ENCODE results near the gene SNRPA1. TPM values are rescaled to one million over a fixed set of nuclear protein-coding genes. Genes with fewer than 3 reads are reported as not detected.

The SNRPA1 gene
- total RNA-seq, 4 donors from 2014 or later: 19.6 to 59.1 (median 26.2) TPM

DNA sequence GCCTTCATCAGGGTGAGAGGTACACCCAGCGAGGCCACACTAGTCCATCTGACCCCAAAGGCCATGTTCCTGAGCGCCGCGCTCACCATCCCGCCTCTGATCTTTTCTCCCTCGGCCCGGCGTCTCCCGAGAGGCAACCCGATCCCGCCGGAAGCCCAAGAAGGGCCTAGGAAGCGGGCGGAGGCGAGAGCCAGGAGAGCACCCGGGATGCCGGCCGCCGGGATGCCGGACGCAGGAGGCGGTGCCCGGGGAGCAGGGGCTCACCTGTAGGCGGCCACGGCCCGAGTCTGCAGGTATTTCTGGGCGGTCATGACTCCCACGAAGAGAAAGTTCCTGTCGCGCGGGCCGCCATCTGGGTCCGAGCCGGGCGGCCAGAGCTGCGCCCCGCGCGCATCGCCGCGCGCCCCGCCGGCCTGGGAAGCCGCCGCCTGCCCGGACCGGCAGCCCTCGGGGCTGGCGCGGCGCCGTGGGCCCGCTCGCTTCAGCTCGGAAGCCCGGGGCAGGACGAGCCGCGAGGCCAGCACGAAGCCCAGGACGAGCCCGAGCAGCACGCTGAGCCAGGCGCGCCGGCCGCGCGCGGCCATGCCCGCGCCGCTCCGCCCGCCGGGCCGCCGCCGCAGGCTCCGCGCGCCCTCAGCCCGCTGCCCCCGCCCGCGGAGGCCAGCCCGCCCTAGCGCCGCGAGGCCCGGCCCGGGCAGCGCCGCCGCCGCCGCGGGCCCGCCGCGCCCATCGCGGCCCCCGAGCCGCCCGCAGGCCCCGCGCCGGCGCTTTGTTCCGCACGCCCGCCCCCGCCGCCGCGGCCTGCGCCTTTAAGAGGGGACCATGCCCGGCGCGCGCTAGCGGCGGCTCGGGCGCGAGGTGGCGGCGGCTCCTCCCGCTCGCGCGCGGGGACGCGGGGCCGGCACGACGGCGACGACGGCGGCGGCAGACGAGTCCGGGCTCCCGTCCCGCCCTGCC lies 43.9 kb downstream of the SNRPA1 start:
- Histone ChIP-seq H3K27me3 (no peaks in the 10 kb centered on the region), H3K4me1 (peaks cover 32 to 46% of the 10 kb centered on the region in 2 donors), H3K9me3 (no peaks in the 10 kb centered on the region), H3K4me3 (peak overlapping the region; percentile 74 to 87 (median 82)), H3K27ac (peak overlapping the region; percentile 74 to 88 (median 86)), H3K36me3 (no peaks in the 10 kb centered on the region)
- DNase-seq: no peak
- in situ Hi-C loops (cut with MboI; ENCODE audit: low sequenced_read_pairs in 4 of 4): loop anchor here in 3 of 4 donors (25.0 kb wide), 3 partner anchors 339 to 639 kb away; partner anchors contain the start of genes ASB7 (in 2 of the 3), LINS1 (in 2 of the 3) and LRRK1 (in 2 of the 3)
- TF ChIP-seq POLR2A (IDR thresholded peaks at IDR 0.05): no peak
- no peak for TF ChIP-seq CTCF (IDR thresholded peaks at IDR 0.05 in 4 of 5, conservative IDR thresholded peaks at IDR 0.05 in 1 of 5)
- peak; percentile 70 to 80 for ATAC-seq
- intact Hi-C loops (cut with DNase I; ENCODE audit: low total_unique reads): loop anchor here (5.0 to 10.0 kb wide), 4 partner anchors 64 to 906 kb away; partner anchors contain the start of genes ADAMTS17 and LRRK1

GRCh38 chr15:101250341-101250831 lies 44.7 kb downstream of the SNRPA1 start:
- intact Hi-C loops (cut with DNase I; ENCODE audit: low total_unique reads) (loop anchor here (5.0 to 10.0 kb wide), 4 partner anchors 63 to 906 kb away; partner anchors contain the start of genes ADAMTS17 and LRRK1), in situ Hi-C loops (cut with MboI; ENCODE audit: low sequenced_read_pairs in 4 of 4) (loop anchor here in 3 of 4 donors (25.0 kb wide), 3 partner anchors 338 to 638 kb away; partner anchors contain the start of genes ASB7 (in 2 of the 3), LINS1 (in 2 of the 3) and LRRK1 (in 2 of the 3))
- Histone ChIP-seq H3K4me1 (peaks cover 34 to 53% of the 10 kb centered on the region in 2 donors), H3K9me3 (no peaks in the 10 kb centered on the region), H3K36me3 (no peaks in the 10 kb centered on the region), H3K27ac (peak overlapping the region; percentile 64 to 78 (median 74)), H3K27me3 (no peaks in the 10 kb centered on the region), H3K4me3 (peak overlapping the region; percentile 74 to 87 (median 82))
- TF ChIP-seq CTCF (IDR thresholded peaks at IDR 0.05 in 4 of 5, conservative IDR thresholded peaks at IDR 0.05 in 1 of 5) (no peak), POLR2A (IDR thresholded peaks at IDR 0.05) (no peak)
- ATAC-seq: no peak
- no peak for DNase-seq

DNA sequence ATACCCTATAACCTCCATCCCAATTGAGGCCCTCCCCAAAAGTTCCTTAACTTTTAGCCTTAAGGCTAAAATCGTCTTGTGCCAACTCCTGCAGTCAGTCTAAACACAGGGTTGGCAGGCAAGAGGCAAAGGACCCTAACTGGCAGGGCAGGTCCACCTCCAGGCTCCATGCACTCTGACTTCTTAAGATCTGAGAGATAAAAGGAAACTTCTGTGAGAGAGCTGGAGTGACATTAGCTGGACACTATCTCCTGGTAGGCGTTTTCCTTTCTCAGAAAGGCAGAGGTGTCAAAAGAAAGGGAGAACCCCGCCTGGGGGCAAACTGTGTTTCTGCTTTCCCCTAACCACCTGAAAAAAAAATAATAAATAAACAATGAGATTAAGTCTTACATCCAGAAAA lies 46.8 kb downstream of the SNRPA1 start:
- Histone ChIP-seq H3K36me3 (no peaks in the 10 kb centered on the region), H3K4me1 (peaks cover 42 to 72% of the 10 kb centered on the region in 2 donors), H3K4me3 (no peak overlapping the region), H3K27ac (no peak overlapping the region), H3K9me3 (no peaks in the 10 kb centered on the region), H3K27me3 (no peaks in the 10 kb centered on the region)
- DNase-seq: no peak
- ATAC-seq: no peak
- intact Hi-C loops (cut with DNase I; ENCODE audit: low total_unique reads): no loop called here
- in situ Hi-C loops (cut with MboI; ENCODE audit: low sequenced_read_pairs in 4 of 4): loop anchor here in 1 of 4 donors (10.0 kb wide), 1 partner anchor 73 kb away; no protein-coding TSS in a partner anchor
- TF ChIP-seq CTCF (IDR thresholded peaks at IDR 0.05 in 4 of 5, conservative IDR thresholded peaks at IDR 0.05 in 1 of 5): no peak
- TF ChIP-seq POLR2A (IDR thresholded peaks at IDR 0.05): no peak

GRCh38 chr15:101246824-101247745 lies 48.0 kb downstream of the SNRPA1 start:
- H3K27me3 ChIP-seq: no peaks in the 10 kb centered on the region
- in situ Hi-C loops (cut with MboI; ENCODE audit: low sequenced_read_pairs in 4 of 4): loop anchor here in 1 of 4 donors (10.0 kb wide), 1 partner anchor 72 kb away; no protein-coding TSS in a partner anchor
- no peak overlapping the region for H3K27ac ChIP-seq
- H3K4me3 ChIP-seq: no peak overlapping the region
- TF ChIP-seq CTCF (IDR thresholded peaks at IDR 0.05 in 4 of 5, conservative IDR thresholded peaks at IDR 0.05 in 1 of 5): no peak
- TF ChIP-seq POLR2A (IDR thresholded peaks at IDR 0.05): no peak
- no peak for DNase-seq
- intact Hi-C loops (cut with DNase I; ENCODE audit: low total_unique reads): no loop called here
- peaks cover 43 to 72% of the 10 kb centered on the region in 2 donors for H3K4me1 ChIP-seq
- H3K36me3 ChIP-seq: no peaks in the 10 kb centered on the region
- ATAC-seq: no peak
- no peaks in the 10 kb centered on the region for H3K9me3 ChIP-seq
